IPS-15b (cell line): ENCODE measurements around the gene EFHC1.

Experiments
- H3K27me3 ChIP-seq: one replicate; pipeline ENCODE4 v1.6.1; 2013; ENCODE audit warnings: low read length; ENCODE audit not compliant: control insufficient read depth, insufficient read depth
- H3K36me3 ChIP-seq: one replicate; pipeline ENCODE4 v1.6.1; 2013; ENCODE audit warnings: low read length; ENCODE audit not compliant: control insufficient read depth, insufficient read depth
- H3K4me1 ChIP-seq: one replicate; pipeline ENCODE4 v1.6.1; 2013; ENCODE audit warnings: mild to moderate bottlenecking, low read length; ENCODE audit not compliant: control insufficient read depth, insufficient read depth
- H3K4me3 ChIP-seq: one replicate; pipeline ENCODE4 v1.5.1; 2013; ENCODE audit warnings: low read depth, low read length
- H3K9ac ChIP-seq: one replicate; pipeline ENCODE4 v1.6.1; 2013; ENCODE audit warnings: low read depth, mild to moderate bottlenecking, low read length
- H3K9me3 ChIP-seq: one replicate; pipeline ENCODE4 v1.6.1; 2013; ENCODE audit warnings: mild to moderate bottlenecking, low read length; ENCODE audit not compliant: control insufficient read depth, insufficient read depth

EFHC1 gene

GRCh38 chr6:52498538-52499017 is 78.4 kb downstream of the EFHC1 start:
- Histone ChIP-seq H3K9ac (no peak overlapping the region), H3K4me3 (no peak overlapping the region), H3K4me1 (peaks cover 5% of the 10 kb centered on the region), H3K27me3 (no peaks in the 10 kb centered on the region), H3K9me3 (no peaks in the 10 kb centered on the region), H3K36me3 (no peaks in the 10 kb centered on the region)

DNA sequence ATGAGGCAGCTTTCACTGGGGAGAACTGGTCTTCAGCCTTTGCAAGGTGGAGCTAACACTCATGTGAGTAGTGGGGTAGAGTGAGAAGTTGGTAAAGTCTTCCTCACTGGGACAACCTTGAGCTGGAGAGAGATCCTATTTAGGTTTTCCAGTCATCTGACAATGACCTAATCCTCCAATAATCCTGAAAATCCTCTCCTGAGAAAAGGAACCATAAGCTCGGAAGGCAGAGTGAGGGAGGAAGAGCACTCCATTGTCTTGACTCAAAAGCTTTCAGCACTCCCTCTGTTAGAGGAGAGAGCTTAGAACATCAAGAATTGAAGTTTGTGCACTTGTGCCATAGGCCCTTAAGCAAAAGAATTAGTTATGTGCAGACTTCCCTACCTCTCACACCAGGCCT is 78.9 kb downstream of the EFHC1 start:
- Histone ChIP-seq H3K36me3 (no peaks in the 10 kb centered on the region), H3K9ac (no peak overlapping the region), H3K9me3 (no peaks in the 10 kb centered on the region), H3K27me3 (no peaks in the 10 kb centered on the region), H3K4me1 (peaks cover 5% of the 10 kb centered on the region), H3K4me3 (no peak overlapping the region)

DNA sequence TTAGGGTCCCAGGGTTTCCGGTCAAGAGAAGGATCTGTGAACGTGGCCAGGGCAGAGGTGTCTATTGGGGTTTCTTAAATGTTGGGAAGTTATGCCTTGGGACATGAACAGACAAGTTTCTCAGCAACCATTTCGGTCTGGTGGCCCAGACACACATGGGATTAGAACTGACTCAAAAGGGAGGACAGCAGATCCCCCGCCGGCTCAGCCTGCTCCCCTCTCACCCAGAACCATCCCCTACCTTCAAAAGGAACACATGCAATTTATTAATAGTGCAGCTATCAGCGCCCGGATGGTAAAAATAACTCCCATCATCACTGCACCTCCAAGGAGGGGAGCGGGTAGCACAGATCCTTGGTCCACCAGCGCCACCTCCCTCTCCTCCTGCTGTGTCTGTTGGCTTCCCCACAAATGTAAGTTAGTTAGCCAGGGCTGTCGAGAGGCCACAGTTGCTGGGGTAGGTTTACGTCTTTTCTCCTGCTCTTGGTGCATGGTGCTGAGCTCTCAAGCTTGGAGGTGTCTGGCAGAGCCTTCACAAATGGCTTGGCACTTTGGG is 79.6 kb downstream of the EFHC1 start:
- Histone ChIP-seq H3K27me3 (no peaks in the 10 kb centered on the region), H3K36me3 (no peaks in the 10 kb centered on the region), H3K4me3 (no peak overlapping the region), H3K4me1 (peaks cover 5% of the 10 kb centered on the region), H3K9ac (no peak overlapping the region), H3K9me3 (no peaks in the 10 kb centered on the region)

DNA sequence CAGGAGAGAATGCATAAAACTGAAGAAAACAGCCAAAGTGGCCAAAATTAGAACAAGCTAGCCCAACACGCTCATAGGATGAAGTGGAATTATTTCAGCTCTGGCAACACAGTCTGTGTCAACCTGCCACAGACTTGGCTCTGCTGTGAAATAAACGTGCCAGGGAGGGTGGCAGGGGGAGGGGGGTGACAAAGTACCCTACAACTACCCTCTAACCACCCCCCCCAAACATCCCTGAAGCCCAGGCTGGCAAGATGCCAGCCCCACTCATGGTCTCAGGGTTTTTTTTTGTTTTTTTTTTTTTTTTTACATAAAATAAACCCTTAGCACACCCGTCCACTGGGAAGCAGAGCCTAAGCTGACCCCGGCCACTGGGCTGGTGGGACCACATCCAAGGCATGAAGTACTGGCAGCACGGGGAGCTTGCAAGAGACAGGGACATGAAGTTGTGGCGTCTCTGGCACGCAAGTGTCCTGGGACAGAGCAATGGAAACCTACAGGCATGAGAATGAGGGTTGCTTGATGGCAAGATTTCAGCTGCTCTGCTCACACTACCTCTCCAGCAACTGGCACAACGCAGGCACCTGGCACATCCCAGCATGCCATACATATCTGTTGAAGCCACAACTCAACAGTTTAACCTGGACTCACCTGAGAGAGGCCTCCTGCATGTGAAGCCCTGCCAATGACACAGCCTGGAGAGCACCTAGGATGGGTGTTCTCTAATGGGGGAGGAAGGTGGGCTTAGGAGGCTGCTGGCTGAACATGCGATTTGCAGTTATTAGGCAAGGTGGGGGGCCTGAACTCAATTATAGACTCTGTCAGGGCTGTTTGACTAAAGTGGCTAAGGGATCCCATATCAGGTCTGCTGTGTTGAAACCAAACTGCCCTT is 80.3 kb downstream of the EFHC1 start:
- Histone ChIP-seq H3K36me3 (no peaks in the 10 kb centered on the region), H3K4me1 (peaks cover 5% of the 10 kb centered on the region), H3K9ac (no peak overlapping the region), H3K4me3 (no peak overlapping the region), H3K9me3 (no peaks in the 10 kb centered on the region), H3K27me3 (no peaks in the 10 kb centered on the region)

DNA sequence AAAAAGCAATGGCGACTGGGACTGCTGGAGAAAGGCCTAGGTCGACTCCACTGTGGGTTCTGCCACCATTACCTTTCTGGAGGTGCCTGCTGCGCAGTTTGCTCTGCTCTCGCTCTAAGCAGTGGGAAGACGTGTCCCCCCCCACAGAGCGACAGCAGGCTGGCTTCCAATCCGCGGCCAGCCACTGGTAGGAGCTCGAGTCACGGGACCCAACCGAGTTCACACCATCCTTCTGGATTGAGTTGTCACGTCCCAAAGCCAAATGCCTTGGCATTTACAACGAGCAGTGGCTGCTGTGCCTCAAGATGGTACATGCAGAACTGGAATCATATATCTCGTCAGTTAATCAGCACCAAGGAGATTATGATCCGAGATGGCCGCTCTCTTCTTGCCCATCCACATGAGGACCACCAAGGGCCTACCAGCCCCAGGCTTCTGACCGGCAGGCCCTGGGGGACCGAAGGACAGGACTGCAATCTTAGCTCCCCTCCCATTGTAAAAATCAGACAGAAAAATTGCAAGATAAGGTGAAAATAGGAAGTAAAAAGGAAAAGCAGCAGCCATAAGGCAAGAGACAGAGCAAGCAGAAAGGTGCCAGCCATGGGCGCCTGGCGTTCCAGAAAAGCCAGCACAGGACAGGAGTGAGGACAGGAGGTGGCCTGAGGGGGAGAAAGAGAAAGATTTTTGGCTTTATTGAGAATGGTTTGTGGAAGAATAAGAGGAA is 82.3 kb downstream of the EFHC1 start:
- no peaks in the 10 kb centered on the region for H3K36me3 ChIP-seq
- no peaks in the 10 kb centered on the region for H3K9me3 ChIP-seq
- H3K27me3 ChIP-seq: no peaks in the 10 kb centered on the region
- H3K4me1 ChIP-seq: peaks cover 5% of the 10 kb centered on the region
- H3K9ac ChIP-seq: no peak overlapping the region
- H3K4me3 ChIP-seq: no peak overlapping the region

DNA sequence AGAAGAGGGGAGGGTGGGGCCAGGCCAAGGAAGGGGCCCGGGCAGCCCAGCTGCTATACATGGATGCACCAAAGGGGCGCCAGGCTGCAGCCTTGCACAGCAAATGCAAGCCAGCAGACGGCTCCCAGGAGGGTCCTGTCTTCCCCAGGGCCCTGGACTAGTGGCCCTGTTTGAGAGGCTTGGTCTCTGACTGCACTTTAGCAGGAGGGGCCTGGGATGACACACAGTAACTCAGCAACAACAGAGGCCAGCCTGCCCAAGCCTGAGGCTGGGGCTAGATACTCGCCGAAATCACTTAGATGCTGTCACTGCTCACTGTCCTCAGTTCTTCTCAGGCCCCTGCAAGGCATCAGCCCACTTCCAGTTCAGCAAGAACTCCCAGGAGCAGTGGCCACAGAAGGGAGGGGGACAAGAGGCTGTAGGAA is 83.2 kb downstream of the EFHC1 start:
- Histone ChIP-seq H3K9me3 (no peaks in the 10 kb centered on the region), H3K27me3 (no peaks in the 10 kb centered on the region), H3K4me1 (peaks cover 5% of the 10 kb centered on the region), H3K4me3 (no peak overlapping the region), H3K9ac (no peak overlapping the region), H3K36me3 (no peaks in the 10 kb centered on the region)

DNA sequence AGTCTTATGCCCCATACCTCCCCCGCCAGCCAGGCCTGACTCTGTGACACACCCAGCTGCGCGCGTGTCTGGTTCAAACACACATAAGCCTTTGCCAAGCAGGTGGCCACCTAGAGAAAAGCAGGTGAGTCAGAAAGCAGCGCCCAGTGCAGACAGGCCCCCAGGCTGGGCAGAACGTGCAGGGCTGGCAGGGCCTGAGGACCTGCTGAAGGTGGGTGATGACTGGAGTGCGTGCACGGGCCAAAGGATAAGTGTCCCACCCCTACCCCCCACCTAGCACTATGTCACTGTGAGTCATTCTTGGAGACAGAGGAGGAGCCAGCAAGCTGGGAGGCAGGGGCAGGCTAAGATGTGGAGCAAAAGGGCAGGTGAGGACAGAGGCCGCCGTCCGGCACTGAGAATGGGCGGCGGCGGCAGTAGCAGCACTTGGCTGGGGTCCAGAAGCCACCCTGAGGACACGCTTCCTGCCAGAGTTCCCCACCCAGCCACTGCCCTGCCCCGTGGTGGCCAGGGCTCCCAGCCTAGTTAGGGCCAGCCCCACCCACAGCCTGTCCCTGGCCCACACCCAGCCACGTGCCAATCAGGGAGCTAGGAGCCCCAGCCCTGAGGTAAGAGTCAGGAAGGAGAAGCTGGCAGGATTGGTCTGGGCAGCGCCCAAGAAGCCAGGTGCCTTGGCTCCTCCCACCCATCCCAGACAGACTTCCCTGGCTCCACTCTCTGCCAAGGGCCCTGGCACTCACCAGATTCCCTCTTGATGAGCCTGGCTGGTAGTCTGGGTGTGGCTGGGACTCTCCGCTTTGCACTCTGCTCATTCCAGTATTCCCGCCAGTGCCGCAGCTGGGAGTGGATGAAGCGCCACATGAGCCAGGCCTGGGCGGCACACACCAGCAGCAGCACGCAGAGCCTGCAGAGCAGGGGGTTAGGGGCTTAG is 84.0 kb downstream of the EFHC1 start:
- no peaks in the 10 kb centered on the region for H3K27me3 ChIP-seq
- peaks cover 2% of the 10 kb centered on the region for H3K4me1 ChIP-seq
- no peaks in the 10 kb centered on the region for H3K9me3 ChIP-seq
- H3K9ac ChIP-seq: no peak overlapping the region
- peaks cover 3% of the 10 kb centered on the region for H3K36me3 ChIP-seq
- H3K4me3 ChIP-seq: no peak overlapping the region

DNA sequence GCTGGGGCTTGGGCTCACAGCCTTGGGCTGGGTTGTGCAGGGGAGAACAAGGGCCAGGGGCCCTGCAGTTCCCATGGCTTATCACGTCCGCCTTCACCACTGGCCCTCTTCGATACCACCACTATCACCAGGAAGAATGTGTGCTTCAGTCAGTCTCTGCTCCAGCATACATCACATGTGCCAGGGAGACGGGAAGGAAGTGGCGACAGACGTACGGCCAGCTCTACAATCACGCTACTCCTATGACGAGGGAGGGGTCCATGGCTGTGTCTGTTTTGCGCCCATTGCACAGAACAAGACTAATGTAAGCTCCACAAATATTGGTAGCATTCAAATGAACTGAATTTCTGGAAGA is 84.6 kb downstream of the EFHC1 start:
- Histone ChIP-seq H3K36me3 (peaks cover 7% of the 10 kb centered on the region), H3K4me3 (no peak overlapping the region), H3K9ac (no peak overlapping the region)

GRCh38 chr6:52505726-52506409 is 85.7 kb downstream of the EFHC1 start:
- peaks cover 7% of the 10 kb centered on the region for H3K36me3 ChIP-seq

More for the DNA sequence above, 84.6 kb downstream of the EFHC1 start:
- no peaks in the 10 kb centered on the region for H3K27me3 ChIP-seq
- H3K4me1 ChIP-seq: peaks cover 3% of the 10 kb centered on the region
- H3K9me3 ChIP-seq: no peaks in the 10 kb centered on the region

DNA sequence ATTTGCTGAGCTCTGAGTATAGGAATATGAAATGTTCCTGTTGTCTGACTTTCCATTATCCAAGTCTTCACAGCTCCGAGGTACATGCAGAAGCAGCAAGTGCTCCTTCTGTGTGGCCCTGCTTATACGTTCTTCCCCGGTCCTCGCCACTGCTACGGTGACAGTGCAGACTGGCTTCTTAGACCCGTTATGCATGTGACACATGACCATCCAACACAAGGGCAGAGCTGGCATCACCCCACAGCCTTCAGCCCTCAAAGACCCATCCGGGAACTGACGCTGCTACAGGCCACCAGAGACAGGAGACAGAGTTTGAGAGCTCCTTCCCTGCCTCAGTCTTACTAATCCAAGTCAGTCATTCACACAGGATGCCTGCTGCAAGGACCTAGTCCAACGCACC is 86.3 kb downstream of the EFHC1 start:
- H3K4me1 ChIP-seq: peaks cover 7% of the 10 kb centered on the region
- no peaks in the 10 kb centered on the region for H3K9me3 ChIP-seq
- H3K9ac ChIP-seq: no peak overlapping the region
- H3K36me3 ChIP-seq: peaks cover 7% of the 10 kb centered on the region
- no peaks in the 10 kb centered on the region for H3K27me3 ChIP-seq
- no peak overlapping the region for H3K4me3 ChIP-seq

More at GRCh38 chr6:52505726-52506409, 85.7 kb downstream of the EFHC1 start:
- Histone ChIP-seq H3K9me3 (no peaks in the 10 kb centered on the region), H3K27me3 (no peaks in the 10 kb centered on the region), H3K4me1 (peaks cover 7% of the 10 kb centered on the region), H3K4me3 (no peak overlapping the region), H3K9ac (no peak overlapping the region)
